CD4-positive, alpha-beta T cell (primary cell): ENCODE data around the gene FGF19. TPM values are rescaled to one million over a fixed set of nuclear protein-coding genes. Genes with fewer than 3 reads are reported as not detected.

Experiments
- ATAC-seq: fragments of 200-7000 bp; cut with Tn5 transposase; one replicate; pipeline ENCODE4 v1.10.0; 2022; ENCODE audit warnings: mild to moderate bottlenecking; ENCODE audit not compliant: poor library complexity
- CTCF ChIA-PET: fragments of 350-600 bp; sonication (Branson Sonifier 250); formaldehyde crosslinking; loops from one replicate; lab custom pipeline; 2021; ENCODE audit warnings: antibody characterized with exemption, inconsistent platforms; lab: Charles Lee
- POLR2A ChIA-PET: fragments of 350-600 bp; sonication (Branson Sonifier 250); formaldehyde crosslinking; loops from one replicate; lab custom pipeline; 2021; ENCODE audit warnings: antibody characterized with exemption, inconsistent platforms; lab: Charles Lee
- DNase-seq, 14 experiments: peaks; one replicate each; pipeline ENCODE4 v3.0.0-alpha.2; 2013 to 2020; ENCODE audit warnings: mixed read lengths in 2 of 14
- H3K27ac ChIP-seq, 2 donors: one replicate each; pipeline versions ENCODE4 v1.5.1 to v1.7.0; 2013; ENCODE audit warnings: low read length in 2 of 2, low read depth in 1 of 2, mild to moderate bottlenecking in 1 of 2
- H3K27me3 ChIP-seq, 2 experiments: 1 replicate in 1 of 2; 2 replicates in 1 of 2; pipeline versions ENCODE4 v1.6.1 to v1.7.0; 2013; ENCODE audit warnings: low read length in 2 of 2, control low read depth in 1 of 2, mild to moderate bottlenecking in 1 of 2, moderate library complexity in 1 of 2; ENCODE audit not compliant: insufficient read depth in 2 of 2, control insufficient read depth in 1 of 2
- H3K36me3 ChIP-seq: one replicate; pipeline ENCODE4 v1.6.1; 2013; ENCODE audit warnings: low read length, control low read depth; ENCODE audit not compliant: insufficient read depth
- H3K4me1 ChIP-seq: one replicate; pipeline ENCODE4 v1.6.1; 2013; ENCODE audit warnings: low read length, control low read depth; ENCODE audit not compliant: insufficient read depth
- H3K4me3 ChIP-seq: one replicate; pipeline ENCODE4 v1.5.1; 2013; ENCODE audit warnings: mild to moderate bottlenecking, low read length, moderate library complexity
- H3K9me3 ChIP-seq, 2 experiments: 1 replicate in 1 of 2; 2 replicates in 1 of 2; pipeline versions ENCODE4 v1.6.1 to v1.7.0; 2013; ENCODE audit warnings: low read length in 2 of 2, mild to moderate bottlenecking in 2 of 2, control low read depth in 1 of 2, moderate library complexity in 1 of 2; ENCODE audit not compliant: control insufficient read depth in 1 of 2, insufficient read depth in 1 of 2
- H3K27ac Mint-ChIP-seq: one replicate; pipeline ENCODE4 v1.8.0; 2020; ENCODE audit warnings: mixed read lengths
- H3K27me3 Mint-ChIP-seq: one replicate; pipeline ENCODE4 v1.8.0; 2021; ENCODE audit warnings: mixed read lengths
- H3K36me3 Mint-ChIP-seq: one replicate; pipeline ENCODE4 v1.8.0; 2021; ENCODE audit warnings: low read depth, mixed read lengths
- H3K4me1 Mint-ChIP-seq: one replicate; pipeline ENCODE4 v1.8.0; 2021; ENCODE audit warnings: low read depth, mixed read lengths
- H3K4me3 Mint-ChIP-seq: one replicate; pipeline ENCODE4 v1.8.0; 2020; ENCODE audit warnings: mild to moderate bottlenecking, mixed read lengths
- H3K9me3 Mint-ChIP-seq: one replicate; pipeline ENCODE4 v1.8.0; 2020; ENCODE audit warnings: mixed read lengths
- CTCF ChIP-seq: fragments of 200-600 bp; IDR thresholded peaks from one replicate; pipeline ENCODE4 v1.8.0; 2022; ENCODE audit warnings: antibody characterized with exemption, mild to moderate bottlenecking
- intact Hi-C, 2 experiments: fragments of 100-400 bp; cut with DNase I in 1 of 2; cut with micrococcal nuclease in 1 of 2; formaldehyde crosslinking; loops; one replicate each; pipeline versions ENCODE4 v1.15.1 to v1.9.0; 2023 to 2025; cut with DNase I, micrococcal nuclease
- total RNA-seq, 174 experiments: library from RNA in 2 of 174; stranded (reverse) in 2 of 174; gene quantifications; one replicate each; pipeline ENCODE4 v1.2.3 and lab custom pipeline; 2021 to 2026

The FGF19 gene
- total RNA-seq, 2 experiments from 2014 or later, result not detected

DNA sequence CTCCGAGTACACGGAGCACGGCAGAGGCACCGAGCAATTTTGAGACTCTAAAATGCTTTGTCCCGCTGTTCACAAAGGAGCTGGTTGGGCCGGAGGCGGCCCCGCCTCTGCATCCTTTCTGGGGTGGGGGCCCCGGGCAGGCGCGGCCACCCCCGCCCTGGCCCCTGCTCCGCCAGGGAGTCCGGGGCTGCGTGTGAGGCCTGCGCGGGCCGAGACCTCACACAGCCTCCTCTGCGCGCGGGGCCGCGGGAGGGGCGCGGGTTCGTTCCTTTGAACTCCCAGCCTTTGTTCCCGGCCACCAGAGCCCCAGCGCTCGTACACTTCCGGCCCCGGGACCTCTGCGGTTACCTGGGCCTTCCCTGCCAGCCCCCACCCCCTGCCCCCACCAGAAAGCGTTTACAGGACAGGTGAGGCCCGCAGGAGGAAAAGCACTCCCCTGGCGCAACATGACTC is 1.6 kb downstream of the FGF19 start:
- Histone ChIP-seq H3K36me3 (no peaks in the 10 kb centered on the region), H3K4me3 (no peak overlapping the region), H3K27me3 (peaks cover 70 to 85% of the 10 kb centered on the region in 2 experiments), H3K27ac (no peak overlapping the region), H3K9me3 (peaks cover 0 to 14% of the 10 kb centered on the region in 2 experiments), H3K4me1 (peaks cover 11% of the 10 kb centered on the region)
- no peaks in the 10 kb centered on the region for H3K36me3 Mint-ChIP-seq
- H3K27me3 Mint-ChIP-seq, result peaks cover 74% of the 10 kb centered on the region
- no peak overlapping the region for H3K4me3 Mint-ChIP-seq
- ChIA-PET POLR2A (interaction anchor here (0.7 kb wide), 1 partner anchor 10 kb away, joined by 3 read pairs; no protein-coding TSS in a partner anchor), CTCF (no interaction called here)
- H3K9me3 Mint-ChIP-seq, result no peaks in the 10 kb centered on the region
- ATAC-seq (no peak), DNase-seq (no peak)
- peaks cover 5% of the 10 kb centered on the region for H3K4me1 Mint-ChIP-seq
- no peak for TF ChIP-seq CTCF
- intact Hi-C loops, result loop anchor here in 1 of 2 experiments (5.0 kb wide), 1 partner anchor 185 kb away; no protein-coding TSS in a partner anchor
- no peak overlapping the region for H3K27ac Mint-ChIP-seq

DNA sequence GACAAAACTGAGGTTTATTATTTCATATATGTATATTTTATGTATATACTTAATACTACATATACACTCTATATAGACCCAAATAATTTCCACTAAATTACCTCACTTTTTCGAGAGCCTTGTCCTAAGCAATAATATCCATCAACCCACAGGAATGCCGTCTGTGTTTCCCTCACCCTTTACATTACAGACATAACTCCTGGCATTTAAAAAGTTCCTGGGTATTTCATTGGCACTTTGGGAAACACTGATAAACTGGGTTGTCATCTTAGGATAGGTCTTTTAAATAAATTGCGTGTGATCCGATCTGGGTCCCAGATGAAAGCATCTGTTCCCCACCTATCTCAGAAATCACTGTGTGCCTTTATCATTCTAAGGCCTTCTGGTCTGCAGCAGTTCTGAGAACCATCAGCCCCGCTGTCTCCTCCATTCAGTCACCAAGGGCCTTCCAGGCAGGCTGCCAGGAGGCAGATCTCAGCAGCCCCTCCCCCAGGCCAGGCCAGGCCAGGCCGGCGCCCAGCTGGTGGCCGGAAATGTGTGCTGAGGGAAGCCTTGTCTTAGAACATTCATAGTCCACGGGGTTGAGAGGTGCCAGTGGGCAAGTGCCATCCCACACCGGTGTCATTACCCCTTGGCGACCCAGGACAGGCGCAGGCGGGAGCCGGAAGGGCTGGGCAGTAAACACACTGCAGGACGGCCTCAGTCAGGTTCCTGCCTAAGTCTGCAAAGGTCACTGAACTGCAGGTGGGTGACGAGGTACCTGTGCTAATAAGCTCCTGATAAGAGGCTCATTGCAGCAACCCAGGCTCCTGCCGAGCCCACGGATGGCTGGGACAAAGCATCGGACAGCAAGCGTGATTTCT is 3.3 kb downstream of the FGF19 start:
- CTCF ChIA-PET, result no interaction called here
- POLR2A ChIA-PET, result no interaction called here
- Histone ChIP-seq H3K27me3 (peaks cover 58 to 78% of the 10 kb centered on the region in 2 experiments), H3K27ac (no peak overlapping the region), H3K4me3 (no peak overlapping the region), H3K4me1 (peaks cover 11% of the 10 kb centered on the region), H3K9me3 (peaks cover 0 to 7% of the 10 kb centered on the region in 2 experiments), H3K36me3 (no peaks in the 10 kb centered on the region)
- Mint-ChIP-seq H3K9me3 (no peaks in the 10 kb centered on the region), H3K27ac (no peak overlapping the region), H3K36me3 (no peaks in the 10 kb centered on the region), H3K4me1 (no peaks in the 10 kb centered on the region), H3K27me3 (peaks cover 71% of the 10 kb centered on the region), H3K4me3 (no peak overlapping the region)
- intact Hi-C loops, result loop anchor here in 1 of 2 experiments (5.0 kb wide), 1 partner anchor 187 kb away; no protein-coding TSS in a partner anchor
- ATAC-seq, result no peak
- DNase-seq, result no peak
- TF ChIP-seq CTCF, result no peak

DNA sequence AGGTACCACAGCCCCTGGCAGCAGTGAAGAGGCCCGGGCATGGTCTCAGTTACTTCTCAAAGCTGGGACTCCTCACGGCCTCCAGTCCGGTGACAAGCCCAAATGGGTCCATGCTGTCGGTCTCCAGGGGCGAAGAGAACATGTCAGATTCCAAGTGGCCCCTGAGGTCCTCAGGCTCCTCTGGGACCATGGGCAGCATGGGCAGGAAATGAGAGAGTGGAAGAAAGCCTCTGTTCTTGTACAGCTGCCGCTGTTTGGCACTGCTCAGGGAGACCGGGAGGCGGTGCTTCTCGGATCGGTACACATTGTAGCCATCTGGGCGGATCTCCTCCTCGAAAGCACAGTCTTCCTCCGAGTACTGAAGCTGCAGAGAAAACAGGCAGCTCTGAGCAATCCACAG is 4.6 kb downstream of the FGF19 start:
- Mint-ChIP-seq H3K27ac (no peak overlapping the region), H3K4me3 (no peak overlapping the region), H3K4me1 (no peaks in the 10 kb centered on the region), H3K36me3 (no peaks in the 10 kb centered on the region), H3K9me3 (no peaks in the 10 kb centered on the region), H3K27me3 (peaks cover 71% of the 10 kb centered on the region)
- no peak overlapping the region for H3K27ac ChIP-seq
- peaks cover 55 to 73% of the 10 kb centered on the region in 2 experiments for H3K27me3 ChIP-seq
- no peak for ATAC-seq
- no peaks in the 10 kb centered on the region for H3K36me3 ChIP-seq
- H3K4me3 ChIP-seq, result no peak overlapping the region
- no peak for TF ChIP-seq CTCF
- DNase-seq, result no peak
- H3K9me3 ChIP-seq, result peaks cover 0 to 2% of the 10 kb centered on the region in 2 experiments
- H3K4me1 ChIP-seq, result peaks cover 8% of the 10 kb centered on the region
- POLR2A ChIA-PET, result no interaction called here
- CTCF ChIA-PET, result no interaction called here
- intact Hi-C loops, result no loop called here
